Lung (tissue), 12 donors: ENCODE measurements around the gene TNNT2. TPM values are rescaled to one million over a fixed set of nuclear protein-coding genes. Genes with fewer than 3 reads are reported as not detected.
A peak's percentile ranks its signal among the peaks of the same experiment; 100 is the strongest.

Experiments
- ATAC-seq: fragments of 200-7000 bp; cut with Tn5 transposase; one replicate; pipeline ENCODE4 v1.9.1; 2020; ENCODE audit warnings: moderate number of reproducible peaks; ENCODE audit not compliant: insufficient read depth, low FRiP score
- DNase-seq, 3 donors: peaks; one replicate each; pipeline ENCODE4 v3.0.0-alpha.2; 2013 to 2017
- H3K27ac ChIP-seq, 2 donors: one replicate each; pipeline ENCODE4 v1.5.1; 2013; ENCODE audit warnings: mild to moderate bottlenecking in 2 of 2, moderate library complexity in 2 of 2, control low read depth in 1 of 2, inconsistent platforms in 1 of 2, low read depth in 1 of 2, low read length in 1 of 2
- H3K27me3 ChIP-seq, 3 donors: one replicate each; pipeline ENCODE4 v1.5.1; 2013; ENCODE audit warnings: low read length in 2 of 3; ENCODE audit not compliant: control insufficient read depth in 3 of 3, insufficient read depth in 3 of 3
- H3K36me3 ChIP-seq, 4 donors: one replicate each; pipeline ENCODE4 v1.5.1; 2013; ENCODE audit warnings: low read length in 4 of 4, mild to moderate bottlenecking in 1 of 4, moderate library complexity in 1 of 4; ENCODE audit not compliant: control insufficient read depth in 4 of 4, insufficient read depth in 4 of 4
- H3K4me1 ChIP-seq, 5 donors: one replicate each; pipeline ENCODE4 v1.5.1; 2013; ENCODE audit warnings: low read length in 5 of 5, mild to moderate bottlenecking in 2 of 5, moderate library complexity in 1 of 5; ENCODE audit not compliant: control insufficient read depth in 5 of 5, insufficient read depth in 5 of 5
- H3K4me3 ChIP-seq: one replicate; pipeline ENCODE4 v1.5.1; 2013; ENCODE audit warnings: mild to moderate bottlenecking, control low read depth, moderate library complexity
- H3K9ac ChIP-seq, 2 donors: one replicate each; pipeline ENCODE4 v1.5.1; 2013; ENCODE audit warnings: low read length in 2 of 2, control low read depth in 1 of 2; ENCODE audit not compliant: insufficient read depth in 1 of 2
- H3K9me3 ChIP-seq, 4 donors: one replicate each; pipeline ENCODE4 v1.5.1; 2013; ENCODE audit warnings: low read length in 3 of 4, mild to moderate bottlenecking in 1 of 4, moderate library complexity in 1 of 4; ENCODE audit not compliant: control insufficient read depth in 4 of 4, insufficient read depth in 3 of 4
- CTCF ChIP-seq: IDR thresholded peaks from 2 replicates; pipeline ENCODE4 v1.5.1; 2012; ENCODE audit warnings: mild to moderate bottlenecking; ENCODE audit errors: control extremely low read depth, extremely low read depth
- WGBS, 2 donors: extraction: QIAGEN DNeasy Blood & Tissue Kit; methylation state at CpG; one replicate each; pipeline ENCODE4 v1.1.7; 2013; 5-methylcytosine and 5-hydroxymethylcytosine counted together
- polyA plus RNA-seq, 2 donors: library from polyadenylated mRNA; stranded (reverse); fragments of 200-250 nt; gene quantifications; one replicate each; pipeline ENCODE4 v1.2.1, GENCODE V29; 2013
- total RNA-seq, 2 donors: library from RNA; depleted of rRNA in 1 of 2; stranded (reverse); fragments of >200 nt in 1 of 2; gene quantifications; one replicate each; pipeline ENCODE4 v1.2.1, GENCODE V29; 2014 to 2021
- donor health status: control.
- donor health status: control.
- donor health status: Bipolar disorder and iron deficiency.
- donor health status: healthy.
- donor health status: DM: yes; HTN: yes; CAD: no.

TNNT2 gene
- total and polyA plus RNA-seq, 4 donors, result 2.0 to 10.4 (median 5.4) TPM

- TF ChIP-seq CTCF, result no peak
- H3K9ac ChIP-seq, result no peak overlapping the region
- no peak overlapping the region for H3K27ac ChIP-seq
- peaks cover 0 to 3% (median 0%) of the 10 kb centered on the region in 5 donors for H3K4me1 ChIP-seq
- peaks cover 0 to 5% (median 0%) of the 10 kb centered on the region in 3 donors for H3K27me3 ChIP-seq
- ATAC-seq, result no peak
- DNase-seq, result no peak
- H3K9me3 ChIP-seq, result no peaks in the 10 kb centered on the region
- H3K36me3 ChIP-seq, result no peaks in the 10 kb centered on the region
- no peak overlapping the region for H3K4me3 ChIP-seq
- WGBS, 2 donors, result 30 to 41% methylated on average over 7 of the region's 7 CpGs
These were observed 29.8 kb downstream of the TNNT2 start for GRCh38 chr1:201347498-201348210.

- Histone ChIP-seq H3K36me3 (no peaks in the 10 kb centered on the region), H3K27me3 (peaks cover 0 to 5% (median 0%) of the 10 kb centered on the region in 3 donors), H3K4me1 (peaks cover 0 to 3% (median 0%) of the 10 kb centered on the region in 5 donors), H3K4me3 (no peak overlapping the region), H3K9ac (no peak overlapping the region), H3K27ac (no peak overlapping the region), H3K9me3 (no peaks in the 10 kb centered on the region)
- no peak for DNase-seq
- no peak for ATAC-seq
- TF ChIP-seq CTCF, result no peak
- 33 to 41% methylated on average over 2 of the region's 2 CpGs for WGBS, 2 donors
These were observed 30.5 kb downstream of the TNNT2 start for GRCh38 chr1:201346987-201347386.

GRCh38 chr1:201346337-201346939 lies 31.0 kb downstream of the TNNT2 start:
- Histone ChIP-seq H3K27ac (no peak overlapping the region), H3K36me3 (no peaks in the 10 kb centered on the region), H3K4me3 (no peak overlapping the region), H3K9me3 (no peaks in the 10 kb centered on the region), H3K4me1 (peaks cover 0 to 3% (median 0%) of the 10 kb centered on the region in 5 donors), H3K27me3 (peaks cover 0 to under 1% (median 0%) of the 10 kb centered on the region in 3 donors), H3K9ac (no peak overlapping the region)
- DNase-seq (peak; percentile 59 to 71 (median 64)), ATAC-seq (no peak)
- peak; percentile 6 for TF ChIP-seq CTCF
- WGBS, 2 donors, result 55 to 59% methylated on average over 5 of the region's 5 CpGs
